Caco-2 (cell line): ENCODE results near the gene GULP1. TPM values are rescaled to one million over a fixed set of nuclear protein-coding genes. Genes with fewer than 3 reads are reported as not detected.
"Not testable (repeated sequence)": the region's sequence is repeated elsewhere in the genome, so short reads cannot be mapped to it uniquely, and the experiment has no call there.

Source experiments
- BruUV-seq: library from RNA; stranded (reverse); fragments of 400-500 nt; replicated peaks from 2 replicates; lab custom pipeline; 2021; lab: Mats Ljungman, UMichigan
- CTCF ChIA-PET: fragments of 300-600 bp; sonication (Branson Sonifier 250); formaldehyde crosslinking; loops from one replicate; lab custom pipeline; 2022; ENCODE audit warnings: antibody characterized with exemption; lab: Charles Lee
- POLR2A ChIA-PET: fragments of 300-600 bp; sonication (Branson Sonifier 250); formaldehyde crosslinking; loops from one replicate; lab custom pipeline; 2022; ENCODE audit warnings: antibody characterized with exemption; lab: Charles Lee
- DNase-seq, 2 experiments: peaks; one replicate each; pipeline versions ENCODE4 v3.0.0 to v3.0.0-alpha.2; 2020 to 2022
- H3K27me3 ChIP-seq: replicated peaks from 2 replicates; pipeline ENCODE4 v1.6.0; 2011; ENCODE audit warnings: low read length; ENCODE audit not compliant: control insufficient read depth, insufficient read depth
- H3K36me3 ChIP-seq: 2 replicates; pipeline ENCODE4 v1.5.1; 2011; ENCODE audit warnings: low read length; ENCODE audit not compliant: control insufficient read depth, insufficient read depth
- H3K4me1 ChIP-seq: fragments of 250-450 bp; sonication (Bioruptor Pico); 2 replicates; pipeline ENCODE4 v1.5.1; 2020; ENCODE audit warnings: mild to moderate bottlenecking
- H3K4me3 ChIP-seq: 2 replicates; pipeline ENCODE4 v1.5.1; 2011; ENCODE audit warnings: low read depth, mild to moderate bottlenecking, control low read depth, low read length
- H3K9me3 ChIP-seq: fragments of 250-450 bp; sonication (Bioruptor Pico); 2 replicates; pipeline ENCODE4 v1.5.1; 2020; ENCODE audit warnings: mild to moderate bottlenecking, moderate library complexity
- H3K27ac Mint-ChIP-seq: one replicate; pipeline ENCODE4 v1.8.0; 2022; ENCODE audit warnings: mixed read lengths; ENCODE audit not compliant: unreplicated experiment
- H3K27me3 Mint-ChIP-seq: one replicate; pipeline ENCODE4 v1.8.0; 2022; ENCODE audit warnings: mixed read lengths; ENCODE audit not compliant: insufficient read depth, unreplicated experiment
- H3K36me3 Mint-ChIP-seq: one replicate; pipeline ENCODE4 v1.8.0; 2022; ENCODE audit warnings: mild to moderate bottlenecking, mixed read lengths; ENCODE audit not compliant: insufficient read depth, unreplicated experiment
- H3K4me1 Mint-ChIP-seq: one replicate; pipeline ENCODE4 v1.8.0; 2022; ENCODE audit warnings: low read depth, mixed read lengths; ENCODE audit not compliant: unreplicated experiment
- H3K4me3 Mint-ChIP-seq: one replicate; pipeline ENCODE4 v1.8.0; 2022; ENCODE audit warnings: mild to moderate bottlenecking, moderate library complexity, mixed read lengths; ENCODE audit not compliant: unreplicated experiment
- H3K9me3 Mint-ChIP-seq: one replicate; pipeline ENCODE4 v1.8.0; 2022; ENCODE audit warnings: mixed read lengths; ENCODE audit not compliant: unreplicated experiment
- intact Hi-C: fragments of 100-400 bp; cut with micrococcal nuclease; formaldehyde crosslinking; loops from one replicate; pipeline ENCODE4 v1.10.0; 2022; ENCODE audit not compliant: unreplicated experiment
- total RNA-seq: library from RNA; stranded (reverse); gene quantifications from 2 replicates; pipeline ENCODE4 v1.2.3, GENCODE V29; 2022
- TF ChIP-seq, protein P1 (sequence below), 2 experiments: fragments of 200-600 bp in 1 of 2; IDR thresholded peaks; 1 replicate in 1 of 2; 2 replicates in 1 of 2; pipeline versions ENCODE4 v1.5.1 to v1.8.0; 2011 to 2022; ENCODE audit warnings: antibody characterized with exemption in 1 of 2, control low read depth in 1 of 2, inconsistent platforms in 1 of 2, low read depth in 1 of 2, low read length in 1 of 2, mild to moderate bottlenecking in 1 of 2, moderate library complexity in 1 of 2; ENCODE audit not compliant: insufficient read depth in 1 of 2, severe bottlenecking in 1 of 2, unreplicated experiment in 1 of 2

The GULP1 gene
- total RNA-seq, 1 experiment from 2014 or later: 32.4 TPM

DNA sequence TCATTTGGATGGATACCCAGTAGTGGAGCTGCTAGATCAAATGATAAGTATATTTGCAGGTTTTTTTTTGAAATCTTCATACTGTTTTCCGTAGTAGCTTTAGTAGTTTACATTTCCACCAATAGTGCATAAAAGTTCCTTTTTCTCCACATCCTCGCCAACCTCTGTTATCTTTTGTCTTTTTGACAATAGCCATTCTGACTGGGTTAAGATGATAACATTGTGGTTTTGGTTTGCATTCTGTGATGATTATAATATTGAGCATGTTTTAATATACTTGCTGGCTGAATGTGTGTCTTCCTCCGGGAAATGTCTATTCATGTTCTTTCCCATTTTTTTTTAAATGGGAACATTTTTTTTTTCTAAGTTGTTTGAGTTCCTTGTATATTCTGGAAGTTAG is 260.0 kb downstream of the GULP1 start:
- CTCF ChIA-PET: no interaction called here
- no peak overlapping the region for H3K4me3 Mint-ChIP-seq
- Histone ChIP-seq H3K4me1 (no peaks in the 10 kb centered on the region), H3K27me3 (no peaks in the 10 kb centered on the region), H3K9me3 (no peaks in the 10 kb centered on the region), H3K4me3 (no peak overlapping the region), H3K36me3 (no peaks in the 10 kb centered on the region)
- TF ChIP-seq, protein P1, sequence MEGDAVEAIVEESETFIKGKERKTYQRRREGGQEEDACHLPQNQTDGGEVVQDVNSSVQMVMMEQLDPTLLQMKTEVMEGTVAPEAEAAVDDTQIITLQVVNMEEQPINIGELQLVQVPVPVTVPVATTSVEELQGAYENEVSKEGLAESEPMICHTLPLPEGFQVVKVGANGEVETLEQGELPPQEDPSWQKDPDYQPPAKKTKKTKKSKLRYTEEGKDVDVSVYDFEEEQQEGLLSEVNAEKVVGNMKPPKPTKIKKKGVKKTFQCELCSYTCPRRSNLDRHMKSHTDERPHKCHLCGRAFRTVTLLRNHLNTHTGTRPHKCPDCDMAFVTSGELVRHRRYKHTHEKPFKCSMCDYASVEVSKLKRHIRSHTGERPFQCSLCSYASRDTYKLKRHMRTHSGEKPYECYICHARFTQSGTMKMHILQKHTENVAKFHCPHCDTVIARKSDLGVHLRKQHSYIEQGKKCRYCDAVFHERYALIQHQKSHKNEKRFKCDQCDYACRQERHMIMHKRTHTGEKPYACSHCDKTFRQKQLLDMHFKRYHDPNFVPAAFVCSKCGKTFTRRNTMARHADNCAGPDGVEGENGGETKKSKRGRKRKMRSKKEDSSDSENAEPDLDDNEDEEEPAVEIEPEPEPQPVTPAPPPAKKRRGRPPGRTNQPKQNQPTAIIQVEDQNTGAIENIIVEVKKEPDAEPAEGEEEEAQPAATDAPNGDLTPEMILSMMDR (IDR thresholded peaks at IDR 0.05; ENCODE audit: insufficient read depth in 1 of 2, low read depth in 1 of 2, low read length in 1 of 2, severe bottlenecking in 1 of 2, unreplicated experiment in 1 of 2): no peak
- no peaks in the 10 kb centered on the region for H3K4me1 Mint-ChIP-seq
- POLR2A ChIA-PET: no interaction called here
- no peak overlapping the region for H3K27ac Mint-ChIP-seq
- H3K27me3 Mint-ChIP-seq: no peaks in the 10 kb centered on the region
- intact Hi-C loops: no loop called here
- peaks cover 6% of the 10 kb centered on the region for H3K36me3 Mint-ChIP-seq
- BruUV-seq: no TSS peak
- no peak for DNase-seq
- peaks cover 9% of the 10 kb centered on the region for H3K9me3 Mint-ChIP-seq

DNA sequence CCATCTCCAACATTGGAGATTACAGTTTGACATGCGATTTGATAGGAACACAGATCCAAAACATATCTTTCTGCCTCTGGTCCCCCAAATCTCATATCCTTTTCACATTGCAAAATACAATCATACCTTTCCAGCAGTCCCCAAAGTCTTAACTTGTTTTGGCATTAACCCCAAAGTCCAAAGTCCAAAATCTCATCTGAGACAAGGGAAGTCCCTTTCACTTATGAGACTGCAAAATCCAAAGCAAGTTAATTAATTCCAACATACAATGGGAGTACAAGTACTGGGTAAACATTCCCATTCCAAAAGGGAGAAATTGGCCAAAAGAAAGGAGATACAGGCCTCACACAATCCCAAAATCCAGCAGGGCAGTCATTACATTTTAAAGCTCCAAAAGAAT is 265.4 kb downstream of the GULP1 start:
- H3K27me3 Mint-ChIP-seq: no peaks in the 10 kb centered on the region
- Histone ChIP-seq H3K4me1 (peaks cover 9% of the 10 kb centered on the region), H3K9me3 (peaks cover 18% of the 10 kb centered on the region), H3K4me3 (no peak overlapping the region), H3K36me3 (no peaks in the 10 kb centered on the region), H3K27me3 (no peaks in the 10 kb centered on the region)
- CTCF ChIA-PET: no interaction called here
- H3K4me1 Mint-ChIP-seq: no peaks in the 10 kb centered on the region
- TF ChIP-seq, protein P1 (IDR thresholded peaks at IDR 0.05; ENCODE audit: insufficient read depth in 1 of 2, low read depth in 1 of 2, low read length in 1 of 2, severe bottlenecking in 1 of 2, unreplicated experiment in 1 of 2): no peak
- H3K27ac Mint-ChIP-seq: no peak overlapping the region
- no TSS peak for BruUV-seq
- POLR2A ChIA-PET: no interaction called here
- no peak for DNase-seq
- peaks cover 39% of the 10 kb centered on the region for H3K9me3 Mint-ChIP-seq
- no peak overlapping the region for H3K4me3 Mint-ChIP-seq
- intact Hi-C loops: no loop called here
- peaks cover 5% of the 10 kb centered on the region for H3K36me3 Mint-ChIP-seq

- CTCF ChIA-PET, H3K27me3 ChIP-seq, POLR2A ChIA-PET, H3K36me3 ChIP-seq, H3K4me3 ChIP-seq, H3K4me3 Mint-ChIP-seq, intact Hi-C loops, H3K27ac Mint-ChIP-seq, BruUV-seq, H3K4me1 ChIP-seq, H3K36me3 Mint-ChIP-seq, H3K4me1 Mint-ChIP-seq, H3K27me3 Mint-ChIP-seq: not testable (repeated sequence)
- H3K9me3 Mint-ChIP-seq: peaks cover 39% of the 10 kb centered on the region
- H3K9me3 ChIP-seq: peaks cover 18% of the 10 kb centered on the region
- DNase-seq: peak in 1 of 2 experiments; percentile 28
These were observed 267.8 kb downstream of the GULP1 start for GRCh38 chr2:188559455-188559854.

- no TSS peak for BruUV-seq
- Mint-ChIP-seq H3K4me1 (no peaks in the 10 kb centered on the region), H3K27me3 (no peaks in the 10 kb centered on the region), H3K27ac (no peak overlapping the region), H3K9me3 (peaks cover 30% of the 10 kb centered on the region), H3K4me3 (no peak overlapping the region), H3K36me3 (peaks cover 5% of the 10 kb centered on the region)
- H3K9me3 ChIP-seq: peaks cover 18% of the 10 kb centered on the region
- H3K27me3 ChIP-seq: no peaks in the 10 kb centered on the region
- CTCF ChIA-PET: no interaction called here
- no peaks in the 10 kb centered on the region for H3K36me3 ChIP-seq
- H3K4me1 ChIP-seq: peaks cover 9% of the 10 kb centered on the region
- intact Hi-C loops: no loop called here
- no peak overlapping the region for H3K4me3 ChIP-seq
- TF ChIP-seq, protein P1 (IDR thresholded peaks at IDR 0.05; ENCODE audit: insufficient read depth in 1 of 2, low read depth in 1 of 2, low read length in 1 of 2, severe bottlenecking in 1 of 2, unreplicated experiment in 1 of 2): no peak
- POLR2A ChIA-PET: no interaction called here
- no peak for DNase-seq
These were observed 269.9 kb downstream of the GULP1 start for GRCh38 chr2:188561473-188561979.
